Tibial nerve (tissue), 4 donors: ENCODE data around the gene PLPP4. TPM values are rescaled to one million over a fixed set of nuclear protein-coding genes. Genes with fewer than 3 reads are reported as not detected.

Experiments
- DNase-seq, 2 donors: peaks; one replicate each; pipeline ENCODE4 v3.0.0-alpha.2; 2019; ENCODE audit warnings: low spot score in 2 of 2
- H3K27ac ChIP-seq, 4 donors: fragments of 200-600 bp; sonication (generic) in 3 of 4; one replicate each; pipeline ENCODE4 v1.5.1; 2017 to 2019; ENCODE audit warnings: mild to moderate bottlenecking in 1 of 4
- H3K27me3 ChIP-seq, 2 donors: fragments of 200-600 bp; sonication (generic) in 1 of 2; one replicate each; pipeline versions ENCODE4 v1.5.1 to v1.6.0; 2017 to 2019
- H3K36me3 ChIP-seq, 3 donors: fragments of 200-600 bp; sonication (generic); one replicate each; pipeline ENCODE4 v1.5.1; 2018 to 2019
- H3K4me1 ChIP-seq, 4 donors: fragments of 200-600 bp; sonication (generic) in 3 of 4; one replicate each; pipeline ENCODE4 v1.5.1; 2017 to 2019
- H3K4me3 ChIP-seq, 4 donors: fragments of 200-600 bp; sonication (generic) in 3 of 4; one replicate each; pipeline ENCODE4 v1.5.1; 2017 to 2019; ENCODE audit warnings: mild to moderate bottlenecking in 1 of 4, moderate library complexity in 1 of 4
- H3K9me3 ChIP-seq, 4 donors: fragments of 200-600 bp; sonication (generic) in 3 of 4; one replicate each; pipeline ENCODE4 v1.5.1; 2017 to 2019
- CTCF ChIP-seq, 5 experiments: fragments of 200-600 bp in 3 of 5; fragments of 450-650 bp in 2 of 5; sonication (generic) in 3 of 5; IDR thresholded peaks; one replicate each; pipeline ENCODE4 v1.5.1; 2016 to 2019; ENCODE audit warnings: antibody characterized with exemption in 5 of 5, mild to moderate bottlenecking in 3 of 5, moderate library complexity in 2 of 5
- EP300 ChIP-seq, 2 donors: sonication (generic); formaldehyde crosslinking; IDR thresholded peaks; one replicate each; pipeline ENCODE4 v1.6.1; 2017; ENCODE audit warnings: antibody characterized with exemption in 2 of 2, mild to moderate bottlenecking in 1 of 2
- POLR2A ChIP-seq, 2 donors: fragments of 450-650 bp; IDR thresholded peaks; one replicate each; pipeline ENCODE4 v1.6.1; 2017; ENCODE audit warnings: antibody characterized with exemption in 2 of 2, mild to moderate bottlenecking in 2 of 2, moderate library complexity in 2 of 2
- WGBS, 2 donors: methylation state at CpG; one replicate each; pipeline ENCODE4 v1.1.5; 2018; 5-methylcytosine and 5-hydroxymethylcytosine counted together
- total RNA-seq, 4 donors: library from RNA; depleted of rRNA; stranded (reverse); fragments of >200 nt; gene quantifications; one replicate each; pipeline ENCODE4 v1.1.0, GENCODE V29; 2016

PLPP4 gene
- total RNA-seq, 4 donors from 2014 or later, result not detected

GRCh38 chr10:120428754-120429153, 28.3 kb upstream of the PLPP4 start:
- H3K4me1 ChIP-seq, result no peaks in the 10 kb centered on the region
- TF ChIP-seq EP300 (IDR thresholded peaks at IDR 0.05), result no peak
- TF ChIP-seq CTCF (IDR thresholded peaks at IDR 0.05), result no peak
- no peak for TF ChIP-seq POLR2A (IDR thresholded peaks at IDR 0.05)
- H3K27me3 ChIP-seq, result no peaks in the 10 kb centered on the region
- no peaks in the 10 kb centered on the region for H3K36me3 ChIP-seq
- no peaks in the 10 kb centered on the region for H3K9me3 ChIP-seq
- DNase-seq, result no peak
- H3K27ac ChIP-seq, result no peak overlapping the region
- 32 to 40% methylated on average over 5 of the region's 5 CpGs for WGBS, 2 donors
- no peak overlapping the region for H3K4me3 ChIP-seq

- Histone ChIP-seq H3K4me1 (no peaks in the 10 kb centered on the region), H3K27ac (no peak overlapping the region), H3K27me3 (no peaks in the 10 kb centered on the region), H3K36me3 (no peaks in the 10 kb centered on the region), H3K9me3 (no peaks in the 10 kb centered on the region), H3K4me3 (no peak overlapping the region)
- DNase-seq, result no peak
- WGBS, 2 donors, result 54 to 69% methylated on average over 5 of the region's 5 CpGs
- TF ChIP-seq EP300 (IDR thresholded peaks at IDR 0.05) (no peak), CTCF (IDR thresholded peaks at IDR 0.05) (no peak), POLR2A (IDR thresholded peaks at IDR 0.05) (no peak)
These were observed 27.6 kb upstream of the PLPP4 start for GRCh38 chr10:120429395-120429794.

- no peaks in the 10 kb centered on the region for H3K9me3 ChIP-seq
- H3K4me3 ChIP-seq, result no peak overlapping the region
- no peaks in the 10 kb centered on the region for H3K27me3 ChIP-seq
- H3K36me3 ChIP-seq, result no peaks in the 10 kb centered on the region
- H3K4me1 ChIP-seq, result no peaks in the 10 kb centered on the region
- no peak for DNase-seq
- no peak overlapping the region for H3K27ac ChIP-seq
- TF ChIP-seq EP300 (IDR thresholded peaks at IDR 0.05), result no peak
- no peak for TF ChIP-seq POLR2A (IDR thresholded peaks at IDR 0.05)
- no peak for TF ChIP-seq CTCF (IDR thresholded peaks at IDR 0.05)
- WGBS, 2 donors, result 63 to 66% methylated on average over 8 of the region's 8 CpGs
These were observed 25.8 kb upstream of the PLPP4 start for GRCh38 chr10:120431251-120431651.

- no peak for DNase-seq
- Histone ChIP-seq H3K4me3 (no peak overlapping the region), H3K36me3 (no peaks in the 10 kb centered on the region), H3K27ac (no peak overlapping the region), H3K4me1 (no peaks in the 10 kb centered on the region), H3K9me3 (no peaks in the 10 kb centered on the region), H3K27me3 (no peaks in the 10 kb centered on the region)
- 66 to 76% methylated on average over 3 of the region's 3 CpGs for WGBS, 2 donors
- TF ChIP-seq POLR2A (IDR thresholded peaks at IDR 0.05), result no peak
- TF ChIP-seq EP300 (IDR thresholded peaks at IDR 0.05), result no peak
- TF ChIP-seq CTCF (IDR thresholded peaks at IDR 0.05), result no peak
These were observed 24.8 kb upstream of the PLPP4 start for GRCh38 chr10:120432209-120432608.

- H3K27me3 ChIP-seq, result no peaks in the 10 kb centered on the region
- TF ChIP-seq CTCF (IDR thresholded peaks at IDR 0.05), result no peak
- TF ChIP-seq EP300 (IDR thresholded peaks at IDR 0.05), result no peak
- no peak for TF ChIP-seq POLR2A (IDR thresholded peaks at IDR 0.05)
- H3K36me3 ChIP-seq, result no peaks in the 10 kb centered on the region
- H3K4me1 ChIP-seq, result no peaks in the 10 kb centered on the region
- H3K9me3 ChIP-seq, result no peaks in the 10 kb centered on the region
- WGBS, 2 donors, result 67 to 92% methylated on average over 3 of the region's 3 CpGs
- DNase-seq, result no peak
- no peak overlapping the region for H3K4me3 ChIP-seq
- no peak overlapping the region for H3K27ac ChIP-seq
These were observed 23.9 kb upstream of the PLPP4 start for GRCh38 chr10:120433141-120433540.
